AG09319 (cell line): ENCODE measurements around the gene APBB2.

Experiments used
- DNase-seq: peaks from one replicate; pipeline ENCODE4 v3.0.0-alpha.2; 2010; ENCODE audit warnings: low read depth; ENCODE audit errors: extremely low read depth
- TF ChIP-seq, protein P1 (sequence below): IDR thresholded peaks from 2 replicates; pipeline ENCODE4 v1.5.1; 2011; ENCODE audit warnings: low read depth, mild to moderate bottlenecking, inconsistent platforms, low read length, moderate library complexity

Gene APBB2

DNA sequence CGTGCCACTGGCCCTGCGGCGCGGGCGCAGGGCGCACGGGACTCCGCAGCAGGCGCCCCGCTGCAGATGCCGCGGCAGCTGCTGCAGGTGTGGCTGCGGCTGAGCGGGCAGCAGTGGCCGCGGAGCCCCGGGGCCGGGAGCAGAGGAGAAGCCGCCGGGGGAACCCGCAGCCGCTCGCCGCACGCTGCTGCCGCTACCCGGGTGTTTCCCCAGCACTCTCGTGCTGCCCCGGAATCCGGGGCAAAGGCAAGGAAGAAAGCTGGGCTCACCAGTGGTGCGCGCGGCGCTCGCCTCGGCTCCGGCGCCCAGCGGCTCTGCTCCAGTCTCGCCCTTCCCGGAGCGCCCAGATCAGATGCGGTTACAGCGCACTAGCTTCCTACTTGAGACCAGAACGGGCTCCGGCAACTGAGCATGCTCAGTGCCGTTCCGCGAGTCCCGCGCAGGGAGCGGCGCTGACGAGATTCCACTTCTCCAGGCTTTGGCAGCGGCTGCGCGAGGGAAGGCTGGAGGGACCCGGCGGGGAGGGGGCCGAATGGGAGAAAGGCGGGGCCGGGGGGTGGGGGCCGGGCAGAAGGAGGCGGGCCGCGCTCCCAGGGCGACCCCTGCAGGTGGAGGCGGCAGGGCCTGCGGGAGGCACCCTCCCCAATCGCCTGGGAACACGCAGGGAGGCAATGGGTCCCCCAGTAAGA lies at the start of gene APBB2:
Gene APBB2 (minus strand): TSS at position 407 of the 689 bp plus-strand sequence. CDS start 181,288 bp downstream, outside the sequence.
- TF ChIP-seq, protein P1, sequence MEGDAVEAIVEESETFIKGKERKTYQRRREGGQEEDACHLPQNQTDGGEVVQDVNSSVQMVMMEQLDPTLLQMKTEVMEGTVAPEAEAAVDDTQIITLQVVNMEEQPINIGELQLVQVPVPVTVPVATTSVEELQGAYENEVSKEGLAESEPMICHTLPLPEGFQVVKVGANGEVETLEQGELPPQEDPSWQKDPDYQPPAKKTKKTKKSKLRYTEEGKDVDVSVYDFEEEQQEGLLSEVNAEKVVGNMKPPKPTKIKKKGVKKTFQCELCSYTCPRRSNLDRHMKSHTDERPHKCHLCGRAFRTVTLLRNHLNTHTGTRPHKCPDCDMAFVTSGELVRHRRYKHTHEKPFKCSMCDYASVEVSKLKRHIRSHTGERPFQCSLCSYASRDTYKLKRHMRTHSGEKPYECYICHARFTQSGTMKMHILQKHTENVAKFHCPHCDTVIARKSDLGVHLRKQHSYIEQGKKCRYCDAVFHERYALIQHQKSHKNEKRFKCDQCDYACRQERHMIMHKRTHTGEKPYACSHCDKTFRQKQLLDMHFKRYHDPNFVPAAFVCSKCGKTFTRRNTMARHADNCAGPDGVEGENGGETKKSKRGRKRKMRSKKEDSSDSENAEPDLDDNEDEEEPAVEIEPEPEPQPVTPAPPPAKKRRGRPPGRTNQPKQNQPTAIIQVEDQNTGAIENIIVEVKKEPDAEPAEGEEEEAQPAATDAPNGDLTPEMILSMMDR: peak; percentile 73
- DNase-seq: peak; percentile 93

GRCh38 chr4:41262198-41262597 lies 47.9 kb upstream of the APBB2 start:
- DNase-seq: no peak
- TF ChIP-seq, protein P1: no peak

DNA sequence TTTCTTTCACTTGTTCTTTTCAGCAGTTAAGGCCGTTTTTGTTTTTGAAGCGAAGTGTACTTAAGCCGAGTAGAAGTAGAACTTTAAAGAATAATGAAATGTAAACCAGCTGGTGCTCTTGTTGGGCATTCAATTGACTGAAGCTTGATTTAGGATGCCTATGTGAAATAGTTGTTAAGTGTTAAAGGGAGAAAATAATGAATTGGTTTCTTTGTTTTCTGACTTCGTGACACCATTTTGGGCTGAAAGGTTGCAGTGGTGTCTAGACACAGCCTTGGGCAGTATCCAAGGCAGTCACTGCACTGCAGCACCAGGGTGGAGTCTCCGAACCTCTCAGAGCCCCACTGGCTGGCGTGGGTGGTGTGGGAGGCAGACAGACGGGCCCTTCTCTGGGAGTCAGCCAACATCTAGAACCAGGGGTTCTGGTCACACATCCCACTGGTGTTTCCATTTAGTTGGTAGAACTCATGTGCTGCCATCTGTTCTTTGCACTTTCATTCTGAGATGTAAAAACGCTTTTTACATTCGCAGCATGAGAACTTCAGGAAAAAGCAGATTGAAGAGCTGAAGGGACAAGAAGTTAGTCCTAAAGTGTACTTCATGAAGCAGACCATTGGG lies 45.9 kb upstream of the APBB2 start:
- DNase-seq: no peak
- TF ChIP-seq, protein P1: no peak

DNA sequence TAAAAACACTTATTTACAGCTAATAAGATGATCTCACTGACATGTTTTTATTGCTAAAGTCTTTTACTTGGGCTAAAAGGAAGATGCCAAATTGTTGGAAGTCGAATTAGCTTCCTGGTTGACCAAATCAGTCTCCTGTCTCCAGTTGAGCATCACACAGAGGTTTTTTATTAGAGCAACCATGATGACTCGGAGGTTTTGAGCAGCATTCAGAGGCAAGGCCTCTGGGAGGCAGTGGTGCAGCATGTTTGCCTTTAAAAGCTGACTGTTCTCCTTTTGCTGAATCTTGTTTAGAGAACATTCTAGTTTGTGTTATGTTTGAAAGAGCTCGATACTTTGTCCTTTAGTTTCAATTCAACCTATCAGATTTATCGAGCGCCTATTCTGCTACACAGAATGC lies 44.4 kb upstream of the APBB2 start:
- TF ChIP-seq, protein P1: peak; percentile 56
- DNase-seq: peak; percentile 25

DNA sequence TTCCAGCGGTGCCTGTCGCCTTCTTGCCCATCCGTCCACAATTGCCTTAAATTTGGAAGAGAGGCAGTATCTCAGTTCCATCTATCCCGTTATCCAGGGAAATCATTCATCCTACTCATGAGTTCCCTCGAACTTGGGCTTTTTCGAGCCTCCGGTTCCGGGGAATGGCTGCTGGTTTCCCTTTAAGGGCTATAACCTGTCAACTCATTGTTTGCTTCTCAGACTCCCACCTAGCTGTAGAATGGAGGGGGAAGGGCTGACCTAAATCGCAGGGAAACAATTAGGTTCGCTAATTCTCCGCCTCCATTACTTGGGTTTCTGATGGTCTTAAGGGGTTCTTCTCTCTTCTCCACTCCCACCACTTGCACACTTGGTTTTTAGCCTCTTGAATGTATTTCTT lies 43.6 kb upstream of the APBB2 start:
- TF ChIP-seq, protein P1: no peak
- no peak for DNase-seq

DNA sequence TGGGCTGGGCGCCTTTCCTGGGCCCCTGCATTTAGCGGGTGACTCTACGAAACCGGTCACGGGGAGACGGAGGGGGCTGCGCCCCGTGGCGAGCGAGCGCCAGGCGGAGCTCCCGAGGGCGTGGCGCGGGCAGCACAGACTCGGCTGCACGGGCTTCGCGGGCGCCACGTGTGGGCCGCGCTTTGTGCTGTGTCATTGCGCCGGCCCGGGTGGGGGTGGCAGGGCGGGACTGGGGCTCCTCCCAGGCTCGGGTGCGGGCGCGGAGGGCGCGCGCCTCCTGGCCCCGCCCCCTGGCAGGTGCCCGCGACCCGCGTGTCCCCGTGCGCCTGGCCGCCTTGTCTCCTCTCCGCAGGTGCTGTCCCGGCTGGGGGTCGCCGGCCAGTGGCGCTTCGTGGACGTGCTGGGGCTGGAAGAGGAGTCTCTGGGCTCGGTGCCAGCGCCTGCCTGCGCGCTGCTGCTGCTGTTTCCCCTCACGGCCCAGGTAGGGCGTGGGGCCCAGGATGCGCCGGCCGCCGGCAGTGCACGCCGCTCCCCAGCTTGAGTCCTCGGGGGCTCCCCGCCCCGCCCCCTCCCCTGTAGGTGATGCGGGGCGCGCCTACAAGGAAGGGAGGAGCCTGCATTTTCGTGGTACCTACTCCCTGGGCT lies 43.0 kb upstream of the APBB2 start:
- TF ChIP-seq, protein P1: no peak
- no peak for DNase-seq

DNA sequence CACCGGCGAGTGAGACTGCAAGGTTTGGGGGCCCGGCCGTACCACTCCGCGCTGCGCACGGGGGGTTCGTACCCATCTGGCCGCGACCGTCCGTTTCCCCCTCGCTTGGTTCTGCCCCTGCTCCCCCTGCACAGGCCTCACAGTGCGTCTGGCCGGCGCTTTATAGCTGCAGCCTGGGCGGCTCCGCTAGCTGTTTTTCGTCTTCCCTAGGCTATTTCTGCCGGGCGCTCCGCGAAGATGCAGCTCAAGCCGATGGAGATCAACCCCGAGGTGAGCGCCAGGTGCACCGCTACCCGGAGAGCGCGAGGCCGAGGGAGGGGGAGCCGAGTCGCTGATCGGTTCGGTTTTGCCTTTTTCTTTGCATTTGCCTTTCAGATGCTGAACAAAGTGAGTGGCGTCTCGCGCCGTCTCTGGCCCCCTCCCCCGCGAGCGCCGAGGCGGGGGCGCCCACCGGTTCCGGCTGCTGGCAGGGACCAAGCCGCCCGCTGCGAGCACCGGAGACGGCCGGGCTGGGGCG lies 42.5 kb upstream of the APBB2 start, which contains the start of gene UCHL1:
Gene UCHL1 (plus strand): TSS at position 189 of the 517 bp plus-strand sequence. CDS start 49 bp downstream, at position 238.
- peak; percentile 32 for DNase-seq
- TF ChIP-seq, protein P1: no peak
